ENCODE measurements around the gene SYPL1.

The SYPL1 gene

GRCh38 chr7:106050002-106050745 lies 61.9 kb downstream of the SYPL1 start:
- DNase-seq (ENCODE audit: low read depth): no peak

GRCh38 chr7:106049139-106049752 lies 62.9 kb downstream of the SYPL1 start:
- no peak for DNase-seq (ENCODE audit: low read depth)

GRCh38 chr7:106048706-106049020 lies 63.4 kb downstream of the SYPL1 start:
- no peak for DNase-seq (ENCODE audit: low read depth)

GRCh38 chr7:106047818-106048705 lies 64.0 kb downstream of the SYPL1 start:
- no peak for DNase-seq (ENCODE audit: low read depth)

- no peak for DNase-seq (ENCODE audit: low read depth)
These were observed 64.9 kb downstream of the SYPL1 start for GRCh38 chr7:106047184-106047583.

- no peak for DNase-seq (ENCODE audit: low read depth)
These were observed 66.5 kb downstream of the SYPL1 start for GRCh38 chr7:106045586-106045985.

- DNase-seq (ENCODE audit: low read depth): no peak
These were observed 67.0 kb downstream of the SYPL1 start for GRCh38 chr7:106045139-106045538.

- no peak for DNase-seq (ENCODE audit: low read depth)
These were observed 69.9 kb downstream of the SYPL1 start for GRCh38 chr7:106042196-106042611.

GRCh38 chr7:106041140-106041717 lies 70.9 kb downstream of the SYPL1 start:
- DNase-seq (ENCODE audit: low read depth): no peak

All from activated gamma-delta T cell treated with anti-CD3 and anti-CD28 coated beads, Interleukin-2, amount 50 U/mL, for 16 hours (primary cell).